Hippocampal formation (tissue), 2 donors: ENCODE measurements around the gene SNAP25.

ENCODE experiments used
- DNase-seq, 2 donors: peaks; one replicate each; lab custom pipeline; 2025; lab: John Stamatoyannopoulos, UW

The SNAP25 gene

DNA sequence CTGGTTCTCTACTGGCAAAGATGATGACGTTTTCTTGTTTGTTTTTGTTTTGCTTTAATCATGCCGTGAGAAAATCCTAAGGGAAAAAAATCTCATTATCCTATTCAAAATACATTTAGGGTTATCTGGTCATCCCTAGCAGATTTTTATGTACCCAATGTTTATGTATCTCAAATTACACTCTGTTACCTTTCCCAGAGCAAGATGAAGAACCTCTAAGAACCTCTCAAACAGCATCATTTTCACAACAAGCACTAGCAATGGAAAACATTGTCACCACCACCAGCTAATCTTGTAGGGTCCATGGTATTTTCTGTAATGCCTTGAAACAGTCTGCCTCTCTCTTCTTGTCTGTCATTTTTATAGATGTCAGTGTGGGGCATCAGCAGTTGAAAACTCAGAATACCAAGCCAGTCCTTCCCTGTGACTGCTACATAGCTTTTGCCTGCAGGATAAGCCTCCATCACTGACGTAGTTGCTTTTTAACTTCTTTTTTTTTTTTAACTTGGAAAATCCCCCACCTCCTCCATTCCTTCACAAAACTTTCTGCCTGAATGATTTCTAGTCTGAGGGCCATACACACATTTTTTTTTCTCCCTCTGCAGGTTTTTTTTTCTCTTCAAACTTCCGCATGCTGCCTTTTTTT, 2.4 kb upstream of the SNAP25 start:
- DNase-seq: no peak

DNA sequence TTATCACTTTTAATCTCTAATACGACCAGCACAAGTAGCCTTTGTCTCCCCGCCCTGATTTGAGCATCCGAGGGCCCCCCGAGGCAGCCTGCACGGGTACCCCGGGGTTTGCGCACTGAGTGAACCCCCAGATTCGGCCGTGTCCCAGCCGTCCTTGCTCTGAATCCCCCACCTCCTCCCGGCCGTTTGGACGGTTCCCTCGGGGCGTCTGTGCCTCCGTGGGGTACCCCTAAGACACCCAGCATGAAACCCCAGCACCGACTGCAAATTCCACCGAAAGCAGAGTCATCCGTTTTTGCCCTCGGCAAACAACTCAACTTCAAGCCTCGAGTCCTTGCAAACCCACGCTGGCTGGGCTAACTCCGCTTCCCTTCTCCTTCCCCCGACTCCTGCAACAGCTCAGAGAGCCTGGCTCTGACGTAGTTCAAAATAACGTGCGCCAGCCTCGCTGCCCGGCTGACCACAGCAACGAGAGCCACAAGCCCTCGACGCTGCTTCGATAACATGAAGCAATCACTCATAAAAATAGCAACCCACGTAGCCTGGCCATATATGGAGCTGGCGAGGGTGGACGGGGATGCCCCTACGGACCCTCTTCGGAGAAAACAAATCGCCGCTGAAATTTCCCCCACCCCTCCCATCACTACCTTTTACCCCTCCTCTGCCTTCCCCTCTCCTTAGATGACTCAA, 764 bp upstream of the SNAP25 start:
- DNase-seq: peak; percentile 58 to 60

GRCh38 chr20:10219452-10219791, 792 bp downstream of the SNAP25 start:
- peak; percentile 57 to 71 for DNase-seq

DNA sequence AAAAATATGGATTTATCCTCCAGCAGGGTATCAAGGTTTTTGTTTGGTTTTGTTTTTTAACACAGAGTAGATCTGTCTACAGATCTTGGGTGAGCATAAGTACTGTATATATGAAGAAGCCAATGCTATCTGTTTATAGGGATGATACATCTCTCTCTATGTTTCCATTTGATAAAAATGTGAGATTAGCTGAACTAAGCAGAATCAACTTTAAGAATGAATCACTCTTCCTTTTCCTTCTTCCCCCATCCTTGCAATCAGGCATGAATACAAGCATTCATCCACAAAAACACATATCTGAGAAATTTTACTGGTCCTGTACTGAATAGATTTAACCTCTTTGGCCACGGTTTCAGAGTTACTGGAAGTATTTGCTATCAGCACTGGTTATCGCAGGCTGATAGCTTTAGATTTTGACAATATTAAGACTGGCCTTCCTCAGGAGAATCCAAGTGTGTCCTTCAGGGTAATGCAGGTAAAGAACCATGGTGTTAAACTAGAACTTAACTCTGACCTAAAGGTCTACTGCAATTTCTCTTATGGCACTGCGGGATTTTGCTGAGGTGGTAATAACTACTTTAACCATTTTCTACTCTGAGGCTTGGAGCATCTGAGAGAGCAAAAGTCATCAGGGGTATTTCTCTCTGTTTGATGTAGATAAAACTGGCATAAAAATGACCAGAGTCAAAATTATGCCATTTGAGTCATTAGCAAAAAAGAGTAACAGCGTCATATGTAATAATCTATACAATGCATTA, 1.5 kb downstream of the SNAP25 start:
- DNase-seq: no peak

GRCh38 chr20:10221021-10221420, 2.4 kb downstream of the SNAP25 start:
- DNase-seq: no peak

- no peak for DNase-seq
These were observed 6.9 kb downstream of the SNAP25 start for GRCh38 chr20:10225439-10226060.

- DNase-seq: no peak
These were observed 9.7 kb downstream of the SNAP25 start for GRCh38 chr20:10228330-10228729.

- no peak for DNase-seq
These were observed 12.7 kb downstream of the SNAP25 start for GRCh38 chr20:10231290-10231689.

DNA sequence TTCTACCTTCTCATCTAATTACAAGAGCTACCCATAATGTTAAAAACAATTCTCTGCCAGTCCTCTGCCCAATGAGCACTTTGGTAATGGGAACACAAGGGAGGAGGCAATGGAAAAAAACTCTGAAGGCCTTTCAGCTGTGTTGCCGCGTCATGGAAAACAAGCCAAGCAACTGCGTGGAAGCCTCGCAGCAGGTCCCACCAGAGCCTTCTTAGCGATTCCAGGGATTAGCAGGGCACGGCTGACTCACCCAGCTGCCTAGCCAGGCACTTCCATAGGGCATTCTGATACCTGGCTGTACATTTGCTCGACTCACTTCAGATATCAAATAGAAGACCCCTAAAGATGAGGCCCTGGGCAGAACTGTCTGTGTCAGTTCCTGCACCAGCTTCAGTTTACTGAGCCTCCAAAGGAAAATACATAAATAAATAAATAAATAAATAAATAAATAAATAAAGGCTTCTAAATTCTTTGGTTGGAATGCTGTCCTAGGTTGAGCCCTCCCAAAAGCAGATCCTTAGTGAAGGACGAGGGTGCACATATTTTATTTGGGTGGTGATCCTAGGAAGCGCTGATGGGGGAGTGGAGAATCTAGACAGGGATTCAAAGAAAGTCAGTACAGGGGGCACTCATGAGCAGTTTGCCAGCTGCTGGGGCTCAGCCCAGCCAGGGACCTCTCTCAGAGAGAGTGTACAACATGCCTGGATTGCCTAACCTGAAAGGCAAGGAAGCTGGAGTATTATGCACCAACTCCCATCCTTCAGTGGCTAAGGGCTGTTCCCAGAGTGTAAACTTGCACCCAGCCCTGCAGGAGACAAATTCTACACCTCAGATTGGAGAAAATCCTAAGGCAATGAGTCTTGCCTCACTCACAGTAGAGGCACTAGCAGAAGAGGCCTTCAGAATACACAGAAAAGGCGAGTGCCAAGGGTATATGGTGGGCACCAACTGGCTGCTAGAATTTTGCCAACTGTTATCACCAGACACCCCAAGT, 18.2 kb downstream of the SNAP25 start:
- DNase-seq: no peak

DNA sequence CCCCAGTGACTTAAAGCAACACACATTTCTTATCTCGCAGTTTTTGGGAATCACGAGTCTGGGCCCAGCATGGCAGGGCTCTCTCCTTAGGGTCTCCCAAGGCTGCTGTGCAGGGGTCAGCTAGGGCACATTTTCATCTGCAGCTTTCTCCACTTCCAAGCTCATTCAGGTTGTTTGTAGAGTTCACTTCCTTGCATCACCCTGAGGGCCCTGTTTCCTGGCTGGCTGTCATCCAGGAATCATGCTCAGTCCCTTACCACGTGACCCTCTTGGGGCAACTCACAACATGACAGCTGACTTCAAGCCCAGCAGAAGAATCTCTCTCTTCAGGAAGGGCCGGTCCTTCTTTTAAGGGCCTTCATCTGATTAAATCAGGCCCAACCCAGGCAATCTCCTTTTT, 21.3 kb downstream of the SNAP25 start:
- DNase-seq: no peak

- DNase-seq: no peak
These were observed 22.0 kb downstream of the SNAP25 start for GRCh38 chr20:10240655-10241054.

GRCh38 chr20:10242166-10242565, 23.5 kb downstream of the SNAP25 start:
- DNase-seq: no peak

DNA sequence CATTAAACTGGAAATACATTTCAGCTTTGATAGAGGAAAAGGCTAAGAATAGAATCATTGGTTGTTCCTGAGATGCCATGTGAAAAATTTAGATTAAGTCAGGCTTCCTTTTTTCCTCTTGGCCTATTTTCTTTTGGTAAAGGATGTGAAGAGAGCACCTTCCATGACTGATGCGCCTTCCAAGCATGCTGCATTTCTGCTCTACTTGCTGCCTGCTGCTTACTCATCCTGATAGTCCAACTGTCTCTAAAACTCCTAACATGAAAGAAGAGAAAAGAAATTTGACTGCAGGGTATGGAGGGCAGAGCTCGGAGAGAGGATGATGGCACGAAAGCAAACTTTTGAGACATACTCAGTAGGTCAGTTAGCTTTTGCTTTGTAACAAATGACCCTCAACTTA, 28.8 kb downstream of the SNAP25 start:
- no peak for DNase-seq

- DNase-seq: no peak
These were observed 30.6 kb downstream of the SNAP25 start for GRCh38 chr20:10249048-10249770.

GRCh38 chr20:10249822-10250221, 31.2 kb downstream of the SNAP25 start:
- no peak for DNase-seq

DNA sequence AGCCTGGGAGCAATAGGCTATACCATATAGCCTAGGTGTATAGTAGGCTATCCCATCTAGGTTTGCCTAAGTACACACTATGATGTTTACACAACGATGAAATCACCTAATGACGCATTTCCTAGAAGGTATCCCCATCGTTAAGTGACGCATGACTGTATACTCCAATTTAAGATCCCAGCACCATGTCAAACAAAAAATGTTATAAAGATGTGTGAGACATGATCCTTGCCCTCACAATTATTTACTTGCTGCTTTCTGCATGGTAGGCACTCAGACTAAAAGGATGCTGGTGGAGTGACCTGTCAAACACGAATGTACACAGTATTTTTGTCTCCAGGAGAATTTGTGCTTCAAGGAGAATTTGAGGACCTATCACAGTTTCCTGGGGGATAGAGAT, 32.3 kb downstream of the SNAP25 start:
- no peak for DNase-seq

DNA sequence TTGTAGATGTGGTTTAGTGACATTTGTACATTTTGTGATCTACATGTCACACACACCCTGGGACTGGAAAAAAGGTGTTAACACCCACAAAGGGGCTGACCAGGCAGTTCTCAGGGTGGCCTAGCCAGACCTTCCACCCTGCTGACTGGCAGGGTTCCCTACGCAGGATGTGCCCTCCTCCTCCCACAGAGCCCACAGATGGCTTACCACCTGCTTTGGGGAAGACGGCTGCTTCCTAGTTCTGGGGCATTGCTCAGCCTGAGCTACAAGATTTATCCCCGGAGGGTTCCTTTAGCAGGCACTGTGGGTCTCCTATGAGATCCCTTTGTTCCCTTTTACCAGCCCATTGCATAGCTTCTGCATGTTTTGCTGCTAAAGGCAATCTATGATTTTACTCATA, 35.1 kb downstream of the SNAP25 start:
- DNase-seq: no peak

GRCh38 chr20:10255846-10256245, 37.2 kb downstream of the SNAP25 start:
- no peak for DNase-seq

GRCh38 chr20:10259166-10259565, 40.5 kb downstream of the SNAP25 start:
- DNase-seq: no peak

DNA sequence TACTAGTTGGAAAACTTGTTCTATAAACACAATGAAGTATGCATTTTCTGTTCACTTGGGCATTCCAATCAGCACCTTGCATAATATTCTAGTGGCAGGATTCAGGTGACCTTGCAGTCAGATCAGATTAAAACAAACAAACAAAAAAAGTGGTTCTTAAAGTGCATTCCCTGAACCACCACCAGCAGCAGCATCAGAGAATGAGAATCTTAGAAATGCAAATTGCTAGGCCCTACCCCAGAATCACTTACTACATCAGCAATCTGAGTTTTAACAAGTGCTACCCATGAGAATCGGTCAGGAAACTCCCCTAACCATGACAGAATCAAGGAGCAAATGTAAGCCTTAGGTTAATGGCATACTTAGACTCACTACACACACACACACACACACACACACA, 41.7 kb downstream of the SNAP25 start:
- no peak for DNase-seq

DNA sequence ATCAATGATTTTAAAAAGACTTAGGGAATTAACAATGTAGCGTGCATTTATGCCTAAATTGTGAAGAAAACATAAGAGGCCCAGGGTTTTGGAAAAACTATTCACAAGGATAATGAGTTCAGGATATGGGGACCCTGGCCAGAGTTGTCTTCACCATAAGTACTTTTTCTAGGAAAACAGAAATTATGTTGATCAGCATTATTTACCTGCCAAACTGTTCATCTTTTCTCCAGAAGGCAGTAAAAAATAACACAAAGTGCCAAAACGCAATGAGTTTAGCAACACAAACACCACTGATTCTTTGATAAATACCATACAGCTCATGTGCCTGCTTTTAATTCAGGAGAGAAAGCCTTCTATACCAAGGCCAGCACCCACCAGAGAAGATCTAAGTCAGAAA, 43.1 kb downstream of the SNAP25 start:
- no peak for DNase-seq
